ENCODE data around the gene PHEX. TPM values are rescaled to one million over a fixed set of nuclear protein-coding genes. Genes with fewer than 3 reads are reported as not detected.

PHEX gene
- total RNA-seq, 2 donors from 2014 or later: 0.24 to 0.37 TPM

DNA sequence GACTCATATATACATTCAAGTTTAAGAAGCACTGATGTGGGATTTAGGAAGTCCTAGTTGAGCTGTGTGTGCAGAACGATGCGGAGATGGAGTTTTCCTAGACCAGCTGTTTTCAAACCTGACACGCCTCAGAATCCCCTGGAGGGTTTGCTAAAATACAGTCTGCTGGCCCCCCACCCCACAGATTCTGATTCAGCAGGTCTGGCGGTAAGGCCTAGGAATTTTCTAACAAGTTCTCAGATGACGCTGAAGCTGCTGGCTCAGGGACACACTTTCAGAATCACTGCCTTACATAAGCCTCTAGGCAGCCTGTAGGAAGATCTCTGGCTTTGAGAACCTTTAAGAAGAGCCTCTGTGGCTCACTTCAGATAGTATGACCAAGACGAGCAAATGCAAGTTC lies 73.1 kb downstream of the PHEX start:
- Histone ChIP-seq H3K36me3 (ENCODE audit: control insufficient read depth, insufficient read depth, low read length) (no peaks in the 10 kb centered on the region), H3K9me3 (ENCODE audit: control insufficient read depth, low read length) (no peaks in the 10 kb centered on the region), H3K9ac (ENCODE audit: extremely low read depth, low read length, poor library complexity, severe bottlenecking) (no peak overlapping the region), H3K27me3 (ENCODE audit: control insufficient read depth, insufficient read depth, low read length, poor library complexity, severe bottlenecking) (no peaks in the 10 kb centered on the region), H3K27ac (ENCODE audit: low read depth, low read length) (no peak overlapping the region), H3K4me1 (ENCODE audit: control insufficient read depth, insufficient read depth, low read length) (no peaks in the 10 kb centered on the region), H3K4me3 (ENCODE audit: low read length) (no peak overlapping the region)
- DNase-seq: no peak
- H3K4me1 Mint-ChIP-seq: peaks cover 5% of the 10 kb centered on the region
- no peak overlapping the region for H3K4me3 Mint-ChIP-seq
- no peaks in the 10 kb centered on the region for H3K9me3 Mint-ChIP-seq
- H3K27me3 Mint-ChIP-seq (ENCODE audit: insufficient read depth): no peaks in the 10 kb centered on the region
- H3K36me3 Mint-ChIP-seq (ENCODE audit: low read depth): no peaks in the 10 kb centered on the region
- TF ChIP-seq, protein P1, sequence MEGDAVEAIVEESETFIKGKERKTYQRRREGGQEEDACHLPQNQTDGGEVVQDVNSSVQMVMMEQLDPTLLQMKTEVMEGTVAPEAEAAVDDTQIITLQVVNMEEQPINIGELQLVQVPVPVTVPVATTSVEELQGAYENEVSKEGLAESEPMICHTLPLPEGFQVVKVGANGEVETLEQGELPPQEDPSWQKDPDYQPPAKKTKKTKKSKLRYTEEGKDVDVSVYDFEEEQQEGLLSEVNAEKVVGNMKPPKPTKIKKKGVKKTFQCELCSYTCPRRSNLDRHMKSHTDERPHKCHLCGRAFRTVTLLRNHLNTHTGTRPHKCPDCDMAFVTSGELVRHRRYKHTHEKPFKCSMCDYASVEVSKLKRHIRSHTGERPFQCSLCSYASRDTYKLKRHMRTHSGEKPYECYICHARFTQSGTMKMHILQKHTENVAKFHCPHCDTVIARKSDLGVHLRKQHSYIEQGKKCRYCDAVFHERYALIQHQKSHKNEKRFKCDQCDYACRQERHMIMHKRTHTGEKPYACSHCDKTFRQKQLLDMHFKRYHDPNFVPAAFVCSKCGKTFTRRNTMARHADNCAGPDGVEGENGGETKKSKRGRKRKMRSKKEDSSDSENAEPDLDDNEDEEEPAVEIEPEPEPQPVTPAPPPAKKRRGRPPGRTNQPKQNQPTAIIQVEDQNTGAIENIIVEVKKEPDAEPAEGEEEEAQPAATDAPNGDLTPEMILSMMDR (conservative IDR thresholded peaks at IDR 0.05): no peak
- no peak overlapping the region for H3K27ac Mint-ChIP-seq
- 80 to 88% methylated on average over 1 to 6 of the region's 6 CpGs for WGBS, 2 experiments (ENCODE audit: insufficient coverage in 1 of 2, insufficient read length in 1 of 2)

DNA sequence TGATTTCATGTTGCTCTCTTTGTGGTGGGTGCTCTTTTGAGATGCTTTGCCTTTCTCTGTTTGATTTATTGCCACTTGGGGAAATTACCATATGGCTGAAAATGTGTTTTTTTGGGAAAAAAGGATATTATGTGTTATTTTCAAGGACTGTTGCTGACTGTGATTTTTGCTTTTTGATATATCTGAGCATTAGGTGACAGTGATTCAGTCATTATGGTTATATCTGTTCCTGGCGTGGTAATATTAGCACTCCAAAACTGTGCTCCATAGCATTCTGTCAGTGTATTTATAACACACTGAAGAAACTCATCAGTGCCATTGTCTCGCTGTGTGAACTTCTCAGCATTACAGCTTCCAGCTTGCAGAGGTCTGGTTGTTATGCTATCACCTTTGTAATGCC lies 73.8 kb downstream of the PHEX start:
- TF ChIP-seq, protein P1 (conservative IDR thresholded peaks at IDR 0.05): no peak
- Mint-ChIP-seq H3K9me3 (no peaks in the 10 kb centered on the region), H3K36me3 (ENCODE audit: low read depth) (no peaks in the 10 kb centered on the region), H3K27me3 (ENCODE audit: insufficient read depth) (no peaks in the 10 kb centered on the region), H3K27ac (no peak overlapping the region), H3K4me1 (peaks cover 5% of the 10 kb centered on the region), H3K4me3 (no peak overlapping the region)
- H3K27ac ChIP-seq (ENCODE audit: low read depth, low read length): no peak overlapping the region
- 94 to 100% methylated on average over 2 of the region's 2 CpGs for WGBS, 2 experiments (ENCODE audit: insufficient coverage in 1 of 2, insufficient read length in 1 of 2)
- H3K4me3 ChIP-seq (ENCODE audit: low read length): no peak overlapping the region
- H3K9me3 ChIP-seq (ENCODE audit: control insufficient read depth, low read length): no peaks in the 10 kb centered on the region
- DNase-seq: no peak
- no peaks in the 10 kb centered on the region for H3K27me3 ChIP-seq (ENCODE audit: control insufficient read depth, insufficient read depth, low read length, poor library complexity, severe bottlenecking)
- H3K4me1 ChIP-seq (ENCODE audit: control insufficient read depth, insufficient read depth, low read length): no peaks in the 10 kb centered on the region
- H3K36me3 ChIP-seq (ENCODE audit: control insufficient read depth, insufficient read depth, low read length): no peaks in the 10 kb centered on the region
- H3K9ac ChIP-seq (ENCODE audit: extremely low read depth, low read length, poor library complexity, severe bottlenecking): no peak overlapping the region

DNA sequence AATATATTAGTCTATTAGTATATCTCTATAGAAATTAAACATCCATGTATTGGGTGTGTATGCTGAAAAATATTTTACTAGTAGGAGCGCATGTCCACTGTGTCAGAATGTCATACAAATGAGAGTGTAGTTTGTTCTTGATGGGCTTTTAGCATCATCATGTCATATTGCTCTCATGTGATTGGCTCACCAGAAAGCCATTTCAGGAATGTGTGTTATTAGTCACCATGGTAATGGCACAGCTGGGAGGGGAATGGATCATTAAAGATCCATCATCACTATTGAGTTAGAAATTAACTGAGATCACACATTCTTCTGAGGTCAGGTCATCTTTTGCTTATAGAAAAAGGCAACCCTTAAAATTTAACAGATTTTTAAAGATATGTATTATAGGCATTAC lies 77.3 kb downstream of the PHEX start:
- no peak for DNase-seq
- Mint-ChIP-seq H3K9me3 (no peaks in the 10 kb centered on the region), H3K4me1 (peaks cover 13% of the 10 kb centered on the region), H3K36me3 (ENCODE audit: low read depth) (no peaks in the 10 kb centered on the region), H3K4me3 (no peak overlapping the region), H3K27me3 (ENCODE audit: insufficient read depth) (no peaks in the 10 kb centered on the region), H3K27ac (no peak overlapping the region)
- whole genome bisulfite sequencing, 2 experiments (ENCODE audit: insufficient coverage in 1 of 2, insufficient read length in 1 of 2): 100% methylated on average over 1 of the region's 1 CpG
- Histone ChIP-seq H3K36me3 (ENCODE audit: control insufficient read depth, insufficient read depth, low read length) (no peaks in the 10 kb centered on the region), H3K27me3 (ENCODE audit: control insufficient read depth, insufficient read depth, low read length, poor library complexity, severe bottlenecking) (no peaks in the 10 kb centered on the region), H3K4me1 (ENCODE audit: control insufficient read depth, insufficient read depth, low read length) (no peaks in the 10 kb centered on the region), H3K9ac (ENCODE audit: extremely low read depth, low read length, poor library complexity, severe bottlenecking) (no peak overlapping the region), H3K4me3 (ENCODE audit: low read length) (no peak overlapping the region), H3K9me3 (ENCODE audit: control insufficient read depth, low read length) (no peaks in the 10 kb centered on the region), H3K27ac (ENCODE audit: low read depth, low read length) (no peak overlapping the region)
- TF ChIP-seq, protein P1 (conservative IDR thresholded peaks at IDR 0.05): no peak

Measured in endodermal cell (in vitro differentiated cells).